Adrenal gland (tissue), 12 donors: Measurements from ENCODE around the gene PRKAG3. TPM values are rescaled to one million over a fixed set of nuclear protein-coding genes. Genes with fewer than 3 reads are reported as not detected.
A peak's percentile ranks its signal among the peaks of the same experiment; 100 is the strongest.

Experiments
- DNase-seq, 7 donors: peaks; one replicate each; pipeline ENCODE4 v3.0.0-alpha.2; 2019 to 2020
- H3K27ac ChIP-seq, 5 donors: fragments of 200-600 bp; sonication (generic) in 4 of 5; 1 replicate in 3 of 5; 2 replicates in 2 of 5; pipeline versions ENCODE4 v1.5.1 to v1.8.0; 2016 to 2020; ENCODE audit warnings: mild to moderate bottlenecking in 1 of 5
- H3K27me3 ChIP-seq: fragments of 200-600 bp; 2 replicates; pipeline ENCODE4 v1.8.0; 2021
- H3K36me3 ChIP-seq, 2 donors: fragments of 200-600 bp; replicated peaks in 1 of 2; 1 replicate in 1 of 2; 2 replicates in 1 of 2; pipeline versions ENCODE4 v1.5.1 to v1.8.0; 2018 to 2022
- H3K4me1 ChIP-seq, 2 donors: fragments of 200-600 bp; replicated peaks in 1 of 2; 1 replicate in 1 of 2; 2 replicates in 1 of 2; pipeline versions ENCODE4 v1.5.1 to v1.8.0; 2018 to 2021
- H3K4me3 ChIP-seq, 4 donors: fragments of 200-600 bp; sonication (generic) in 3 of 4; one replicate each; pipeline ENCODE4 v1.5.1; 2016 to 2018
- H3K9me3 ChIP-seq, 3 donors: fragments of 200-600 bp; sonication (generic) in 1 of 3; replicated peaks in 1 of 3; 1 replicate in 2 of 3; 2 replicates in 1 of 3; pipeline versions ENCODE4 v1.5.1 to v1.8.0; 2016 to 2021
- POLR2A ChIP-seq, 2 donors: fragments of 450-650 bp; IDR thresholded peaks; one replicate each; pipeline ENCODE4 v1.6.1; 2017; ENCODE audit warnings: antibody characterized with exemption in 2 of 2, mild to moderate bottlenecking in 2 of 2, moderate library complexity in 1 of 2
- whole genome bisulfite sequencing, 4 donors: extraction: QIAGEN DNeasy Blood & Tissue Kit in 2 of 4; methylation state at CpG; one replicate each; pipeline versions ENCODE4 v1.1.5 to v1.1.7; 2013 to 2017; 5-methylcytosine and 5-hydroxymethylcytosine counted together
- intact Hi-C, 2 donors: fragments of 100-400 bp; cut with DNase I; formaldehyde crosslinking; loops; one replicate each; pipeline versions ENCODE4 v1.14.1 to v1.15.0; 2022 to 2023
- polyA plus RNA-seq, 3 donors: library from polyadenylated mRNA; stranded (reverse); fragments of 200-250 nt in 2 of 3; fragments of 350-450 nt in 1 of 3; fragmentation: Illumina TruSeq in 1 of 3; extraction: RNeasy Lipid Tissue Mini Kit (QIAGEN cat#74804) in 1 of 3; gene quantifications; one replicate each; pipeline ENCODE4 v1.2.3, GENCODE V29; 2013 to 2014
- total RNA-seq, 9 donors: library from RNA; depleted of rRNA in 4 of 9; stranded (reverse); fragments of >200 nt in 4 of 9; fragments of 120-200 nt in 1 of 9; fragmentation: NEBNext Ultra II Directional in 1 of 9; extraction: Animal tissue kit (Norgen Biotek cat#: 25700) in 1 of 9; gene quantifications; one replicate each; pipeline versions ENCODE4 v1.1.0 to v1.2.4, GENCODE V29; 2013 to 2023
- TF ChIP-seq, protein P1 (sequence below), 6 experiments: fragments of 450-650 bp in 4 of 6; fragments of 200-600 bp in 2 of 6; sonication (generic) in 1 of 6; IDR thresholded peaks; 1 replicate in 5 of 6; 2 replicates in 1 of 6; pipeline versions ENCODE4 v1.5.1 to v1.8.0; 2016 to 2021; ENCODE audit warnings: antibody characterized with exemption in 6 of 6, mild to moderate bottlenecking in 2 of 6, moderate library complexity in 1 of 6
- donor health status: healthy with polysubstance abuse.
- donor health status: Bipolar disorder and iron deficiency.
- donor health status: DM: yes; HTN: yes; CAD: no.
- donor health status: DM: no; HTN: no; CAD: no.
- donor health status: DM: no; HTN: no; CAD: no.
- donor health status: DM: yes; HTN: yes; CAD: no.

Gene PRKAG3
- total and polyA plus RNA-seq, 12 donors, result 0.20 TPM; not detected in 11

DNA sequence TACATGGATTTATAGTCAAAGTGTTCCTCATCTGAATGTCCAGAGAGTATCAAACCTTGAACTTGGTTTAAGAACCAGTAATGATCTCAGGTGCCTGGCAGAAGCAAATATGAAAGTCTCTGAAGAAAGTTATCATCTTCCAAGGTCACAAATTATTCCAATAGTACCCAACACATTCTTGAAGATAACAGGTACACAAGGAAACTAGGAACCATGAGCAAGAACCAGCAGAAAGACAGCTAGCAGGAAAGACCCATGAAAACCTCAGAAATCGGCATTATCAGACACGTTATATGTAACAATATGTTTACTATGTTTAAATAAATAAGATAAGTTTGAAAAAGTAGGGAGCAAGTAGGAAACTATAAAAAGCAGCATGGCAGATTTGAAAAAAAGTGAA, 5.9 kb upstream of the PRKAG3 start:
- no peaks in the 10 kb centered on the region for H3K27me3 ChIP-seq
- WGBS, 4 donors, result 83 to 93% (median 87%) methylated on average over 2 of the region's 2 CpGs
- H3K36me3 ChIP-seq, result no peaks in the 10 kb centered on the region
- no peak overlapping the region for H3K27ac ChIP-seq
- no peak for DNase-seq
- H3K4me1 ChIP-seq, result no peaks in the 10 kb centered on the region
- intact Hi-C loops, result no loop called here
- no peak for TF ChIP-seq POLR2A (IDR thresholded peaks at IDR 0.05)
- TF ChIP-seq, protein P1, sequence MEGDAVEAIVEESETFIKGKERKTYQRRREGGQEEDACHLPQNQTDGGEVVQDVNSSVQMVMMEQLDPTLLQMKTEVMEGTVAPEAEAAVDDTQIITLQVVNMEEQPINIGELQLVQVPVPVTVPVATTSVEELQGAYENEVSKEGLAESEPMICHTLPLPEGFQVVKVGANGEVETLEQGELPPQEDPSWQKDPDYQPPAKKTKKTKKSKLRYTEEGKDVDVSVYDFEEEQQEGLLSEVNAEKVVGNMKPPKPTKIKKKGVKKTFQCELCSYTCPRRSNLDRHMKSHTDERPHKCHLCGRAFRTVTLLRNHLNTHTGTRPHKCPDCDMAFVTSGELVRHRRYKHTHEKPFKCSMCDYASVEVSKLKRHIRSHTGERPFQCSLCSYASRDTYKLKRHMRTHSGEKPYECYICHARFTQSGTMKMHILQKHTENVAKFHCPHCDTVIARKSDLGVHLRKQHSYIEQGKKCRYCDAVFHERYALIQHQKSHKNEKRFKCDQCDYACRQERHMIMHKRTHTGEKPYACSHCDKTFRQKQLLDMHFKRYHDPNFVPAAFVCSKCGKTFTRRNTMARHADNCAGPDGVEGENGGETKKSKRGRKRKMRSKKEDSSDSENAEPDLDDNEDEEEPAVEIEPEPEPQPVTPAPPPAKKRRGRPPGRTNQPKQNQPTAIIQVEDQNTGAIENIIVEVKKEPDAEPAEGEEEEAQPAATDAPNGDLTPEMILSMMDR (IDR thresholded peaks at IDR 0.05), result no peak
- H3K4me3 ChIP-seq, result no peak overlapping the region
- H3K9me3 ChIP-seq, result peaks cover 0 to 9% (median 0%) of the 10 kb centered on the region in 3 donors

DNA sequence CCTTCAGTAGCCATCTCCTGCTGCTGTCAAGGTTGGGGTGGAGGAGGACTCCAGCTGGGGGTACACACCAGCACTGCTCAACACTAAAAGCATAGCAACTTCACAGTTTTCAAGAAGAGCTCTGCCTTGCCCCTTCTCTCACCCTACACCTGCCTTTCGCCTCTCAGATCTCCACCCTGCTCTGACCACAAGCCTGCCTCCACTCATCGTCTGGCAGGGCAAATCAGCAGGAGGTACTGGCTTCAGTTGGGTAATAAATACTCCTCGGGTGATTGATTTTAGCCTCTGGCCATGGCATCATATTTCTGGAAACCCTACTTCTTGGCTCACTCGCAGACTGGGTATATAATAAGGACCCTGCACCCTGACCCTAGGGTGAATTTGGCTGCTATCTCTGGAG, 3.1 kb upstream of the PRKAG3 start:
- TF ChIP-seq POLR2A (IDR thresholded peaks at IDR 0.05), result no peak
- TF ChIP-seq, protein P1 (IDR thresholded peaks at IDR 0.05), result no peak
- Histone ChIP-seq H3K4me3 (no peak overlapping the region), H3K27me3 (no peaks in the 10 kb centered on the region), H3K4me1 (no peaks in the 10 kb centered on the region), H3K27ac (no peak overlapping the region), H3K36me3 (no peaks in the 10 kb centered on the region), H3K9me3 (peaks cover 0 to 9% (median 0%) of the 10 kb centered on the region in 3 donors)
- DNase-seq, result no peak
- intact Hi-C loops, result no loop called here
- WGBS, 4 donors, result 61 to 69% (median 67%) methylated on average over 4 of the region's 4 CpGs

DNA sequence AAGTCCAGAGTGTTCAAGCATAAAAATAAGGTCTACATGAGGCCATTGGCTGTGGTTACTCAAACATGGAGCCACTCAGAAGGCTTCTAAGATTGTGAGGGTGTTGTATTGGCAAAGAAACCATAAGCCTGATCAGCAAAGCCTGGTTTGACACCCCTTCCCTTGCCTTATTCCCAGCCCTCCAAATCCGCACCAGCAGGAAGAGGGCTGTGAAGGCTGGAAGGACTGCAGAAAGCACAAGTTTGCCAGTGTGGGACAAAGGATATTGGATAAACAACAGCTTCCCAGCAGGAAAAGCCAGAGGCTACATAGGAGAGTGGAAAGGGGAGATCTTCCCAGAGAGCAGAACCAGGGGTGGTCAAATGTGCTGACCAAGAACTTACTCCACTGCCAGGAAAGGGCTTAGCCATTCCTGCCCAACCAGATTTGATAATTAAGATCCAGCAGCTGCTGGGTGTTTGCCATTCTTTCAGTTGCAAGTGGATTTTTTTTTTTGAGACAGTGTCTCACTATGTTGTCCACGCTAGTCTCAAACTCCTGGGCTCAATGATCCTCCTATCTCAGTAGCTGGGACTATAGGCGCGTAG, 1.5 kb upstream of the PRKAG3 start:
- DNase-seq, result peak in 1 of 7 donors; percentile 6
- TF ChIP-seq, protein P1 (IDR thresholded peaks at IDR 0.05), result no peak
- TF ChIP-seq POLR2A (IDR thresholded peaks at IDR 0.05), result no peak
- Histone ChIP-seq H3K4me3 (no peak overlapping the region), H3K27ac (no peak overlapping the region), H3K9me3 (peaks cover 0 to 7% (median 0%) of the 10 kb centered on the region in 3 donors), H3K27me3 (no peaks in the 10 kb centered on the region), H3K4me1 (no peaks in the 10 kb centered on the region), H3K36me3 (no peaks in the 10 kb centered on the region)
- 87 to 97% (median 92%) methylated on average over 3 to 4 of the region's 4 CpGs for WGBS, 4 donors
- intact Hi-C loops, result no loop called here

DNA sequence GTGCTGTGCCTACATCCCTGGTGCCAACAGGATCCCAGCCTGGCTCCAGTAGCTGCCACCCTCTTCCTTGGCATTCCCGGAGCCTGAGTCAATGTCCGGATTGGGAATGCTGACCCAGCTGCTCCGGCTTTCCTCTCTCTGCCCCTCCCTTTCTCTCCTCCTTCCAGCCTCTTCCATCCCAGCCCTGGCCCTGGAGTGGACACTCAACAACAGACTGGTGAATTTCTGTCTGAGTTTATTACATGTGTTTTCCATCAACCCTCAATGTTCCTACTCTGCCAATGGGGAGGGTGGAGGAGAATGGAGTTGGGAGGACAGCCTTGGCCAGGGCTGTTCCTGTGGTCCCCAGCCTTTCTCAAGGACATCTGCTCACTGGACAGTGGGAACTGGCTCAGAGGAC, 917 bp upstream of the PRKAG3 start:
- H3K9me3 ChIP-seq, result peaks cover 0 to under 1% (median 0%) of the 10 kb centered on the region in 3 donors
- H3K4me1 ChIP-seq, result no peaks in the 10 kb centered on the region
- no peaks in the 10 kb centered on the region for H3K36me3 ChIP-seq
- no peaks in the 10 kb centered on the region for H3K27me3 ChIP-seq
- TF ChIP-seq, protein P1 (IDR thresholded peaks at IDR 0.05), result no peak
- no peak for TF ChIP-seq POLR2A (IDR thresholded peaks at IDR 0.05)
- H3K4me3 ChIP-seq, result no peak overlapping the region
- no peak for DNase-seq
- intact Hi-C loops, result no loop called here
- 69 to 93% (median 81%) methylated on average over 3 of the region's 3 CpGs for WGBS, 4 donors
- H3K27ac ChIP-seq, result no peak overlapping the region
